NCI-H2081 treated with DMSO at 0.1 percent for 48 hours (cell line): ENCODE results near the gene FAM200A.
"Not testable (repeated sequence)": the region's sequence is repeated elsewhere in the genome, so short reads cannot be mapped to it uniquely, and the experiment has no call there.

Experiments
- DNase-seq: peaks from one replicate; lab custom pipeline; 2025; lab: John Stamatoyannopoulos, UW

Gene FAM200A

DNA sequence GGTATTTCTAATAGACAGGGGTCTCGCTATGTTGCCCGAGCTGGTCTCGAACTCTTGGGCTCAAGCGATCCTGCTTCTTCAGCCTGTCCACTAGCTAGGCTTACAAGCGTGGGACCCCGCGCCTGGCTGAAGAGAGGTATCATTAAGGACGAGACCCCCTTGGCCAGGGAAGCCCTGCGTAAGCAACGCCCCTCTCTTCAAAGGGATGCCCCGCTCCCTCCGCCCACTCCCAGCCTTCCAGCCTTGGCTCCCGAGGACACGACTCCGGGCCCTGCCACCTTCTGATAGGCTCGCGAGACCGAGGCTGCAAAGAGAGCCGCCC is 47.7 kb downstream of the FAM200A start:
- DNase-seq = no peak

DNA sequence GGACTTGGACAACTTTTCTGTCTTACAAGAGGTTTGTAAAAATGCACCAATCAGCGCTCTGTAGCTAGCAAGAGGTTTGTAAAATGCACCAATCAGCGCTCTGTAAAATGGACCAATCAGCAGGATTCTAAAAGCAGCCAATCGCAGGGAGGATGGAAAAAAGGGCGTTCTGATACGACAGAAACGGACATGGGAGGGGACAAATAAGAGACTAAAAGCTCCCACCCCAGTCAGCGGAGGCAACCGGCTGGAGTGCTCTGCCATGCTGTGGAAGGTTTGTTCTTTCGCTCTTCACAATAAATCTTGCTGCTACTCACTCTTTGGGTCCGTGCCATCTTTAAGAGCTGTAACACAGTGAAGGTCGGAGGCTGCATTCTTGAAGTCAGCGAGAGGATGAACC is 50.7 kb downstream of the FAM200A start:
- not testable (repeated sequence) for DNase-seq

DNA sequence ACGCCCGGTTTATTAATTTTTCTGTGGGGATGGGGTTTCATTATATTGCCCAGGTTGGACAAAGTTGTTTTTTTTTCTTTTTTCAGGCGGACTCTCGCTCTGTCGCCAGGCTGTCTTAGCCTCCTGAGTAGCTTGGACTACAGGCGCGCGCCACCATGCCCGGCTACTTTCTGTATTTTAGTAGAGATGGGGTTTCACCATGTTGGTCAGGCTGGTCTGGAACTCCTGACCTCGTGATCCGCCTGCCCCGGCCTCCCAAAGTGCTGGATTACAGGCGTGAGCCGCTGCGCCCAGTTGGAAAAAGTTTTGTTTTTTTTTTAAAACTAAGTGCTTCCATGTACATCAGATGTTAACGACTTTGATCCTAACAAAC is 51.3 kb downstream of the FAM200A start:
- DNase-seq = no peak

DNA sequence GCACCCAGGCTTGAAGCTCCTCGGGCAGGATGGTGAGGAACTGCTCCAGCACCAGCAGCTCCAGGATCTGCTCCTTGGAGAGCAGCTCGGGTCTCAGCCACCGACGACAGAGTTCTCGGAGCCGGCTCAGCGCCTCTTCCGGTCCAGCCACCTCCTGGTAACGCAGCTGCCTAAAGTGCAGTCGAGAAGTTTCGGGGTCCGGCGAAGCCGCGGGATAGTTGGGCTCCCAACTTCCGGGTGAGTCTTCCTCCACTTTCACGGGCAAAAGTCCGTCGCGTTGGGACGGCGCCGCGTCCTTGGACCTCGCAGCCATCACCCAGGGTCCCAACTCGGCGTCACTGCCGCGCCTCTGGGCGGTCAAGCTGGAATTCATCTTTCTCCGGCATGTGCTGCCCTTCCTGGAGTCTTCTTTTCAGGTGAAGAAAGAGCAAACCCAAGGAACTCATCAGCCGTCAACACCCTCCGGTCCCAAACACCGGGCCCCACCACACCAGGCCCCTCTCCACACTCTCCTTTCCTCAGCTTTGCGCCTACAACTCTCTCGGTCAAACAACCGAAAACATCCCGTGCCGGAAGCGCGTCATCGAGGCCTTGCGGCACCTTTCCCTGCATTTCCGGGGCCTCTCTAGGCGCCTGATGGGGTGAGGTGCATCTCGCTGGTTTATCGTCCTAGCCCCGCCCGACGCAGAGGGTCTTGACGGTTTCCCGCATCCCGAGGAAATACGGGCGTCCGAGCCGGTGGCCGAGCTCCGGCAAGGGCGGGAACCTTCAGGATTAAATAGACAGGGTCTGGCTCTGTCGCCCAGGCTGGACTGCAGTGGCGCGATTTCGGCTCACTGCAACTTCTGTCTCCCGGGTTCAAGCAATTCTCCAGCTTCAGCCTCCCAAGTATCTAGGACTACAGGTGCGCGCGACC is 51.9 kb downstream of the FAM200A start, which contains the start of gene ZNF394:
ZNF394 (minus strand) TSS at position 561 of the 916 bp plus-strand sequence; CDS start at position 373, 188 bp downstream.
- DNase-seq = peak; percentile 49

DNA sequence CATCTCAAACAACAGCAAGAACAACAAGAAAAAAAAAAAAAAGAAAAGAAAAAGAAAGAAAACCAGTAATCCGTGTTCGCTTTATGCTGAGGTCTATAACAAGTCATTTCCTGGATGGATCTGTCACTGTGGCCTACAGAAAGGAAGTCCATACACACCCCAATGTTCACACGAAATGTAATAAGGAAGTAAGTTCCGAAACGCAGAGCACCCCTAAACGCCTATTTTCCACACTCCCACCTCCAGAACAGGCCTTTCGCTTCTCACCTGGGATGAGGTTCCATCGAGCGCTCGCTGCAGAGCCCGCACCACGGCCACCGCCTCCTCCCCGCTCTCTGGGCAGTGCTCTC is 52.6 kb downstream of the FAM200A start:
- no peak for DNase-seq

DNA sequence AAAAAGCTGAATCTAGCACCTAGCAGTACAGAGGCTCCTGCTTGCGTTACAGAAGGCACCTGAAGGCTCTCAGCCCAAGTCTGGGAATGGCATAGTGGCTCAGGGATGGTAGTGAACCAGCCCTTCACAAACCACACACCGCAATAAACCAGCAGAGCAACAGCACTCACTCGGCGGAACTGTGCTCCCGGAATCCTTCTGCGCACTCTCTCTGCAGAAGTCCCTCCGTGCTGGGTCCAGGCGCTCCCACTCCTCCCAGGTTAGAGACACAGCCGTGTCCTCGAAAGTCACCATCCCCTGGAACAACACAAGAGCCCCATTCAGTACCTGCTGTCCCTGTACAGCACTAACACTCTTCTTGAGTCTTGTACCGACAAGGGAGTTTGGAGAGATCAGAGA is 53.4 kb downstream of the FAM200A start:
- DNase-seq = no peak

DNA sequence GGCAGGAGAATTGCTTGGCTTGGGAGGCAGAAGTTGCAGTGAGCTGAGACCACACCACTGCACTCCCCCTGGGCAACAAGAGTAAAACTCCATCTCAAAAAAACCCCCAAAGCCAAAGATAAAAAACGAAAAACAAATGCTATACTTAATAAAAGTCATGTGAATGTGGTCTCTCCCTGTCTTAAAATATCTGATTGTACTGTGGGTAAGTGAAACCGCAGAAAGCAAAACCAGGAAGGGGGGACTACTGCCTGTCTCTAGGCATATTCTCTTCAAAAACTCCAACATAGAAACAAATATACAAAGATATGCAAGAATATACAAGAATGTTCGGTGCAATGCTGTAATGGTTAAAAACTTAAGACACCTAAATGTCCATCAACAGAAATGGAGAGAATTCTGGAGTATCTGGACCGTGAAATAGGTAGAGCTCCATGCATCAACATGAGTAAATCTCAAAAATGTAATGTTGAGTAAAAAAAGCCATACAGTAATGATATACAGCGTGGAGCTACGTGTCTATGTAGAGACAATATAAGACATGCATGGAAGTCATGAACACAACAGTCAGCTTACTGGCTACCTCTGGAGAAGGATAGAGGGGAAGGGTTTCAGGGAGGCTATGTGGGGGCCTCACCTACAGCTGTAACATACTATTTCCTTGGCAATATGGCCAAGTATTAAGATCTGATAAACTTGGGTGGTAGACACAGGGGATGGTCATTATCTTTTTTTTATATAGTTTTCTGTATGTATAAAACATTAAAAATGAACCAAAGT is 54.0 kb downstream of the FAM200A start:
- no peak for DNase-seq
